HG03565 (cell line): ENCODE data around the gene GHSR.
"Not testable (repeated sequence)": the region's sequence is repeated elsewhere in the genome, so short reads cannot be mapped to it uniquely, and the experiment has no call there.

ENCODE experiments used
- ATAC-seq: cut with Tn5 transposase; IDR thresholded peaks from one replicate; pipeline ENCODE4 v1.9.1; 2021; ENCODE audit warnings: mild to moderate bottlenecking, moderate library complexity; ENCODE audit not compliant: unreplicated experiment

Gene GHSR, protein sequence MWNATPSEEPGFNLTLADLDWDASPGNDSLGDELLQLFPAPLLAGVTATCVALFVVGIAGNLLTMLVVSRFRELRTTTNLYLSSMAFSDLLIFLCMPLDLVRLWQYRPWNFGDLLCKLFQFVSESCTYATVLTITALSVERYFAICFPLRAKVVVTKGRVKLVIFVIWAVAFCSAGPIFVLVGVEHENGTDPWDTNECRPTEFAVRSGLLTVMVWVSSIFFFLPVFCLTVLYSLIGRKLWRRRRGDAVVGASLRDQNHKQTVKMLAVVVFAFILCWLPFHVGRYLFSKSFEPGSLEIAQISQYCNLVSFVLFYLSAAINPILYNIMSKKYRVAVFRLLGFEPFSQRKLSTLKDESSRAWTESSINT

GRCh38 chr3:172447611-172448579, at the start of gene GHSR:
GHSR (minus strand) TSS chr3:172448456; CDS start chr3:172448413, 43 bp downstream.
- ATAC-seq = no peak

- ATAC-seq = not testable (repeated sequence)
Observed at GRCh38 chr3:172490198-172490669, 42.0 kb upstream of the GHSR start.

GRCh38 chr3:172478116-172478515, 29.9 kb upstream of the GHSR start:
- ATAC-seq = no peak

- ATAC-seq = no peak
Observed at GRCh38 chr3:172476347-172476746, 28.1 kb upstream of the GHSR start.

DNA sequence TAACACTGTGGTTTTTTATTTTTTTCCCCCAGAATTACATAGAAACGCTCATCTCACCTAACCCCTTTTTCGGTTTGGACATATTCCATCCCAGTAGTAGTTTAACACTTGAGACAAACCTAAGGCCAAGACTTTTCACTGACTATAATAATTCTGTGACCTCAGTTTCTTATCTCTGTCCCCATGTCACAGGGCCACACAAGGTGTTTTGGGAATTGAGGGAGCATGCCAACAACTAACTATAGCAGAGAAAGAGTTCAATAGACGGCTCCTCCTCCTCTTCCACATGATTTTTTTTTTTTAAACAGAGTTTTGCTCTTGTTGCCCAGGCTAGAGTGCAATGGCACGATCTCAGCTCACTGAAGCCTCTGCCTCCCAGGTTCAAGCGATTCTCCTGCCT, 27.4 kb upstream of the GHSR start:
- no peak for ATAC-seq

- ATAC-seq = no peak
Observed at GRCh38 chr3:172471903-172472302, 23.6 kb upstream of the GHSR start.

DNA sequence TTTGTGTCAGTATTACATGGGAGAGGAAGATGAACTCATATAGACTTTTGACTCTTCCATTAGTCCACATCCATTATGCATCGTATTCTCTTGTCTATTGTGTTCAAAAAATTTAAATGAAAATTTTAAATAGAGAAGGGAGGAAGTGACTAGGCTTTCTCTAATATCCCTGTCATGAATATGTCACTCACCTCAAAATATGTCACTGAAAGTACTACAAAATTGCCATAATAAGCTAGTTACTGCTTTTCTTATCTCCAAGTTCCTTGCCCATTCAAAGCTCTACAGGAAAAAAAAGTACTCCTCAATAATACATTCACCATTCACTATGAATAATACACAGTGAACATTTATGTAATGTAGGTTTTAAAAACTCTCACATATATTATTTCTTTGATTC, 22.3 kb upstream of the GHSR start:
- ATAC-seq = no peak

DNA sequence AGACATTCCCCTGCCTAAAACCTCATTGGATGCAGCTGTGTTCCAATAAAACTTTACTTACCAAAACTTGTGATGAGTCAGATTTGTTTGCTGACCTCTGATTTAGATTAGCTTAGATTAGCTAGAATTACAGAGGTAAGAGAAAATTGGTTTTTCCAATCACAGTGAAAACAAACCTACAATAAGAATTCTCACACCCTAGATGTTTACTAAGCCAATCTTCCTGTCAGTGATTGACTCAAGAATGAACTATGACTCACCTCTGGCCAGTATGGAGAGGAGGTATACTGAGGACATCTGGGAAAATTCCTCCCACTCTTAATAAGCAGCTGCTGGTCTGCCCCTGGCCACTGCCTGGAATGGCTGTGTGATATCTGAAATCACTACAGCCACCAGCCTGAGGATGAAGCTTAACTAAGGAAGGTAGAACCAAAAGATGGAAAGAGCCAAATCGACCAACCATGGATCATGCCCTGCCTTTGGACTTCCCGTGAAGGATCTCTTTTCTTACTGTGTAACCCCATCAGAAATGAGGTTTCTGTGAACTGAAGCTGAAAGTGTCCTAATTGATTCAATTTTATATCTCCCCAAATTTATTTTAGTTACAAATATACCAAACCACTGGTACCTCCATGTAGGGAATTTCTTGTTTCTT, 19.0 kb upstream of the GHSR start:
- no peak for ATAC-seq

GRCh38 chr3:172466553-172467130, 18.4 kb upstream of the GHSR start:
- no peak for ATAC-seq

- no peak for ATAC-seq
Observed at GRCh38 chr3:172465281-172465680, 17.0 kb upstream of the GHSR start.

DNA sequence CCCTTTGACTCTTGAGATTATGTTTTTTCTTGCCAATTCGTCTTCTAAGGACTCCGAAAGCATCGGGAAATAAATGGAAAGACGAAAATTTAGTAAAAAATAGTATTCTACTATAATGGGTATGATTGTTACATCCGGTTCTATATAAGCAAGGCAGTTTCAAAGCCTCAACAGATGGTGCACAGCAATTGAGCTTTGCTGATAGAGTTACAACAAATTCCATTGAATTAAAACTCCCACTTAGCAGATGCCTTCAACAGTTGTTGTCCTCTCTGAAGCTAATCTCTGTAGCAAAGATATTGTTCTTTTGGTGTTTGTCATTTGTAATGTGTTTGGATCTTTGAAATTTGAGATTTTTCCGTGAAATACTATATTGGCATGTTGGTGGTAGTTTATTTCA, 16.1 kb upstream of the GHSR start:
- no peak for ATAC-seq

DNA sequence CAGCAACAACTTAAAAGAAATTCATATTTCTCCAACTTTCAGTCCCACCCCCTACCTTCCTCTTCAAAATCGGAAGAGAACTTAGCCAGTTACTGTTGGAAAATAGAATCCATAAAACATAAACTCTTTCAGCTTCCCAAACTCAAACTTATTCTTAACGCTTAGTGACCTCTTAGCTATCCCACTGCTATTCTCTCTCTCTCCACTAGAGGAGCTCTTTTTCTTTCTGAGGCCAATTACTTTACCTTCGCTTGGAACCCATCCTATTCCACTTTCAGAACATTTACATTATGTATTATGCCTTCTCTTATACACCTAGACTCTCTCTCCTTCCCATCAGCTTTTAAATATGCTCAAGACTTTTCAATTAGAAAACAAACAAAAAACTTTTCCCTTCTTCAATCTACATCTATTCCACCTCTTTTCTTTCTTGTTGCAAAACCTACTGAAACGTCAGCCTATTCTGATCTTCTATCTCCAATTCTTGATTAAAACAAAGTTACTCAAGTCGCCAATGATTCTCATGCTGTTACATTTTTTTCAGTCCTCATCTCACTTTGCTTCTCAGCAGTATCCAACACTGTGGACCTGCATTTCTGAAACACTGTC, 13.4 kb upstream of the GHSR start:
- ATAC-seq = peak; percentile 51

- ATAC-seq = no peak
Observed at GRCh38 chr3:172456404-172456803, 8.1 kb upstream of the GHSR start.

DNA sequence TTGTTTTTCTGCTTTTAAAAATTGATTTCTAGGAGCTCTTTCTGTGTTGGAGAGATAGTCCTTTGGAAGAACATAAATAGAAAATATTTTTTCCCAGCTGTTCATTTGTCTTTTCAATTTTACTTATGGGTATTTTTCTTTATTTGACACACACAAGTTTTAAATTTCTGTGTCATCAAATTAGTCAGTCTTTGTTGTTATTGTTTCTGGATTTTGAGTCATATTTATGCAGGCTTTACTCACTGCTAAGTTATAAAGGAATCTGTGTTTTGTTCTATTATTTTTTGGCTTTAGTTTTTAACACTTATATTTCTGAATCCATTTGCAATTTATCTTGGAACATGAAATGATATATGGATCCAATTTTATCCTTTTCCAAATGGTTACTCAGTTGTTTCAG, 5.9 kb upstream of the GHSR start:
- ATAC-seq = no peak

DNA sequence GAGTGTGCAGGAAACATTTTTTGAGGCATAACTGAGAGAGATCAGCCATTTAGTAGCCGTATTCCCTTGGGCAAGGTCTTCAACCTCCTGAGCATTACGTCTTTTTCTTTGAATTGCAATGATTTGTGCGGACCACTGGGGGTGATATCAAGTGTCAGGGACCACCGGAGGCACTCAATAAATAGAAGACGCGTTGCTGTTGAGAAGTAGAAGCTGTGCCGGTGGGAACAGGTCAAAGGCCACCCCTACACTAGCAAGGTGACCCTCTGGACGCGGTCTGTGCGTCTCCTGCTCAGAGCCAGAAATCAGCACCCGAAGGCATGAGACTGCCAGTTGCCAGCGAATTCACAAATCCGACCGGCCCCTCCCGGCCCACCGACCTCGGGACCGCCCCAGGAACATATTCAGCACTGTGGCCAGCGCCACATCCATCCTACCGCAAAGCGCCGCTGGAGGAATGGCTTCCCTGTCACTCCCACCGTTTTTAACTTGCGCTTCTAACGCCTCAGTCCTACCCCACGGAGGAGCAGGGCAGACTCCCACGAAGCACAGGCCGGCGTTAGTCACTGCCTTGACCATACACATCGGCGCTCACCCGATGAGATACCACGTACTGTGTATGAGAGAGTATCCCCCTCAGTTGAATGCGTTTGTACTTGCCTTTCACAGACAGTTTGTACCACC, 1.4 kb upstream of the GHSR start:
- no peak for ATAC-seq

GRCh38 chr3:172448661-172449465, 607 bp upstream of the GHSR start:
- no peak for ATAC-seq

GRCh38 chr3:172446198-172446597, 2.1 kb downstream of the GHSR start:
- no peak for ATAC-seq

DNA sequence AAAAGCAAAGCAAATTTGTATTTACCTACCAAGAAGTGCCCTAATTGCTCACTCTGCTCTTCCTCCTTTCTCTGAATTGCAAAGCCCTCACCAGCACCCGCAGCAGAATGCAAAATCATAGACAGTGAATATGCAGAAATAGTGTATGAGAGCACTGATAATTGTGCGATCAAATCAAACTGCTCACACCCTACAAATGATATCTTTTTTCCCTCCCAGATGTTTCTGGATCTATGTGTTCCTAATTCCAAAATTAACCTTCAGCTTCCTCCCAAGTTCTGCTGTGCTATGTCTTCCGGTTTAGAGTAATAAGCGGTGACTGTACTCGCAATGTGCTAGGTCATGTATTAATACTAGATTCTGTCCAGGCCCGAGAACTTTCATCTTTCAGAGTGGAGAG, 3.4 kb downstream of the GHSR start:
- no peak for ATAC-seq

DNA sequence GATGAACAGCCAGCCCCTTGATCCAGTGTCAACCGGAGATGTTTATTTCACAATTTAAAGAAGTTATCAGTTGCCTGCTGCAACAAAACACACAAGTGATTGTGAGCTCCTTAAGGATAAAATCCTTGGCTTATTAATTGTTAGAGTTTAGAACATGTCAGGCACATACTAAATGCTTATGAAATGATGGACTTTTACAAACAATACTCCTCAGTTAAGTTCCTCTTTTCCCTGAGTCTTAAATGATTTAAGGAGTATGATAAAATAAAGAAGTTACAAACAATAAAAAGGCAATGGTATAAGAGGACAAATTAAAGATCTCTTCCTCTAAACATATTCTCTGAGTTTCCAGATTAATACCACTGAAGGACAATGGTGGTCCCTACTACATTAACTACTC, 5.7 kb downstream of the GHSR start:
- ATAC-seq = no peak
